Measurements from ENCODE around the gene ULK4. TPM values are rescaled to one million over a fixed set of nuclear protein-coding genes. Genes with fewer than 3 reads are reported as not detected.

ULK4 gene
- total RNA-seq, 1 experiment from 2014 or later, result 8.7 TPM

- intact Hi-C loops (cut with micrococcal nuclease; ENCODE audit: unreplicated experiment), result loop anchor here (1.0 kb wide), 1 partner anchor 58 kb away; no protein-coding TSS in a partner anchor
- peaks cover 29% of the 10 kb centered on the region for H3K4me1 ChIP-seq (replicated peaks; ENCODE audit: insufficient read depth)
- H3K9me2 ChIP-seq (ENCODE audit: insufficient read depth), result no peaks in the 10 kb centered on the region
- DNase-seq, result peak; percentile 57 to 77
- POLR2A ChIA-PET (ENCODE audit: unreplicated experiment), result interaction anchor here (0.7 kb wide), 1 partner anchor 89 kb away, joined by 3 read pairs; no protein-coding TSS in a partner anchor
- no peak for TF ChIP-seq CTCF (conservative IDR thresholded peaks at IDR 0.05)
- no TSS peak for BruUV-seq (replicated peaks)
- H3F3A ChIP-seq (ENCODE audit: insufficient read depth, low read depth), result peaks cover 22% of the 10 kb centered on the region; the same call in 1 of the 2 replicates
- H3K27ac ChIP-seq, result peak overlapping the region; percentile 43; the same call in 1 of the 2 replicates
- H3K4me3 ChIP-seq, result no peak overlapping the region
- CTCF ChIA-PET, result no interaction called here
- no peaks in the 10 kb centered on the region for H4K20me1 ChIP-seq (ENCODE audit: insufficient read depth)
- H2AFZ ChIP-seq, result no peak overlapping the region
- no peaks in the 10 kb centered on the region for H3K27me3 ChIP-seq (ENCODE audit: insufficient read depth, low read depth)
- H3K36me3 ChIP-seq (ENCODE audit: low read depth), result no peaks in the 10 kb centered on the region
- no peaks in the 10 kb centered on the region for H3K9me3 ChIP-seq (ENCODE audit: insufficient read depth, low read depth)
- H3K79me2 ChIP-seq (ENCODE audit: low read depth), result no peaks in the 10 kb centered on the region
- peak overlapping the region; percentile 56 for H3K4me2 ChIP-seq
These were observed 29.5 kb upstream of the ULK4 start for GRCh38 chr3:41991437-41991836.

GRCh38 chr3:41989518-41989917 lies 27.6 kb upstream of the ULK4 start:
- DNase-seq, result no peak
- Histone ChIP-seq H2AFZ (no peak overlapping the region), H3K4me2 (no peak overlapping the region), H3K79me2 (ENCODE audit: low read depth) (no peaks in the 10 kb centered on the region), H3K27me3 (ENCODE audit: insufficient read depth, low read depth) (no peaks in the 10 kb centered on the region), H3K4me3 (no peak overlapping the region), H3K9me3 (ENCODE audit: insufficient read depth, low read depth) (no peaks in the 10 kb centered on the region), H3K36me3 (ENCODE audit: low read depth) (no peaks in the 10 kb centered on the region), H3K9me2 (ENCODE audit: insufficient read depth) (no peaks in the 10 kb centered on the region), H3K27ac (no peak overlapping the region), H3K4me1 (replicated peaks; ENCODE audit: insufficient read depth) (peaks cover 23% of the 10 kb centered on the region), H3F3A (ENCODE audit: insufficient read depth, low read depth) (peaks cover 17% of the 10 kb centered on the region; the same call in 1 of the 2 replicates), H4K20me1 (ENCODE audit: insufficient read depth) (no peaks in the 10 kb centered on the region)
- CTCF ChIA-PET, result no interaction called here
- intact Hi-C loops (cut with micrococcal nuclease; ENCODE audit: unreplicated experiment), result no loop called here
- POLR2A ChIA-PET (ENCODE audit: unreplicated experiment), result no interaction called here
- no peak for TF ChIP-seq EZH2 (IDR thresholded peaks at IDR 0.05; ENCODE audit: low read depth)
- no peak for TF ChIP-seq CTCF (conservative IDR thresholded peaks at IDR 0.05)
- no TSS peak for BruUV-seq (replicated peaks)

- intact Hi-C loops (cut with micrococcal nuclease; ENCODE audit: unreplicated experiment), result no loop called here
- no peak overlapping the region for H2AFZ ChIP-seq
- H3K4me1 ChIP-seq (replicated peaks; ENCODE audit: insufficient read depth), result peaks cover 16% of the 10 kb centered on the region
- no peak overlapping the region for H3K27ac ChIP-seq
- H3K9me2 ChIP-seq (ENCODE audit: insufficient read depth), result no peaks in the 10 kb centered on the region
- no peak for DNase-seq
- no peaks in the 10 kb centered on the region for H3K36me3 ChIP-seq (ENCODE audit: low read depth)
- no peaks in the 10 kb centered on the region for H3K79me2 ChIP-seq (ENCODE audit: low read depth)
- no peaks in the 10 kb centered on the region for H4K20me1 ChIP-seq (ENCODE audit: insufficient read depth)
- no peaks in the 10 kb centered on the region for H3K9me3 ChIP-seq (ENCODE audit: insufficient read depth, low read depth)
- ChIA-PET CTCF (no interaction called here), POLR2A (ENCODE audit: unreplicated experiment) (no interaction called here)
- no peak for TF ChIP-seq CTCF (conservative IDR thresholded peaks at IDR 0.05)
- TF ChIP-seq EZH2 (IDR thresholded peaks at IDR 0.05; ENCODE audit: low read depth), result no peak
- H3F3A ChIP-seq (ENCODE audit: insufficient read depth, low read depth), result peaks cover 14% of the 10 kb centered on the region; the same call in 1 of the 2 replicates
- BruUV-seq (replicated peaks), result no TSS peak
- no peaks in the 10 kb centered on the region for H3K27me3 ChIP-seq (ENCODE audit: insufficient read depth, low read depth)
- H3K4me3 ChIP-seq, result no peak overlapping the region
- H3K4me2 ChIP-seq, result no peak overlapping the region
These were observed 25.7 kb upstream of the ULK4 start for GRCh38 chr3:41987627-41988026.
